ENCODE data around the gene SEPTIN5. TPM values are rescaled to one million over a fixed set of nuclear protein-coding genes. Genes with fewer than 3 reads are reported as not detected.
"Not testable (repeated sequence)": the region's sequence is repeated elsewhere in the genome, so short reads cannot be mapped to it uniquely, and the experiment has no call there.

Gene SEPTIN5
- total RNA-seq, 1 experiment from 2014 or later = 46.2 TPM

DNA sequence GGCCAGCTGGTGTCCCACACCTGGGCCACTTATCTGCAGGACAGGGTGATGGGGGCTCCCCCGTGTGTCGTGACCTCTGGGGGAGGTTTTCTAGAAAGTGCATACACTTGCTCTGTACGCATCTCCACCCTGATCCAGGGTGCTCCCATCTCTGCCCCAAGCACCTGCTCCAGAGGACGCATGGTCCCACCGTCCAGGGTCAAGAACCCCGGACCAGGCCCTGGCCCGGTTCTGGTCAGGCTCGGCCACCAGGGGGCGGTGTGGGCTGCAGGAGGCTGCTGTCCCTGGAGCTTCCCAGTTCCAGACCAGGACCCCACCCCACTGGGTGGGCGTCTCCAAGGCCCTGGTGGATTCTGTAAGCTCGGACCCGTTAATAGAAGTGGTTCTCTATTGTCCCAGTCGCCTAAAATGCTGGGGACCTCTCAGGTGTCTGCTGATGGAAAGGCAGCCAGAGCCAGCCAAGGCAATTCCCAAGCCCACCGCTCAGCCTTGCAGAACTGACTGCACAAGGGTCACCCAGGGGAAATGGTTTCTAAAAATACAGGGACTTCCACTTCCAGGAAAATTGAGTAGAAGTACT, 34.7 kb upstream of the SEPTIN5 start:
- no peak for DNase-seq (ENCODE audit: low read depth)
- in situ Hi-C loops (cut with HindIII; ENCODE audit: low pct_unique_long_range_greater_than_20kb, low sequenced_read_pairs) = no loop called here

- no peak for DNase-seq (ENCODE audit: low read depth)
- in situ Hi-C loops (cut with HindIII; ENCODE audit: low pct_unique_long_range_greater_than_20kb, low sequenced_read_pairs) = no loop called here
These were observed 33.9 kb upstream of the SEPTIN5 start for GRCh38 chr22:19680287-19680881.

GRCh38 chr22:19680911-19681862, 33.1 kb upstream of the SEPTIN5 start:
- in situ Hi-C loops (cut with HindIII; ENCODE audit: low pct_unique_long_range_greater_than_20kb, low sequenced_read_pairs) = no loop called here

DNA sequence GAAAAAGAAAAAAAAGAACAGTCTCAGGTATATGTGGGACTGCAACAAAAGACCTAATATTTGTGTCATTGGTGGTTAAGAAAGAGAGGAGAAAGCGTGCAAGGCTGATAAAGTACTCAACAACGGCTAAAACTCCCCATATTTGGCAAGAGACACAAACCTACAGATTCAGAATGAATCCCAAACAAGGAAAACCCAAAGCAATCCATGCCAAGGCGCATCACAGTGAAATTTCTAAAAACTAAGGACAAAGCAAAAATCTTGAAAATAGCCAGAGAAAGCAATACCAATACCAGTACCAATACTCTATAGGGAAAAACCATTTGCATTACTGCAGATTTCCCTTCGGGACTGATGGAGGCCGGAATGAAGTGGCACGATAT, 32.4 kb upstream of the SEPTIN5 start:
- no peak for DNase-seq (ENCODE audit: low read depth)
- in situ Hi-C loops (cut with HindIII; ENCODE audit: low pct_unique_long_range_greater_than_20kb, low sequenced_read_pairs) = no loop called here

More at GRCh38 chr22:19680911-19681862, 33.1 kb upstream of the SEPTIN5 start:
- DNase-seq (ENCODE audit: low read depth) = no peak

DNA sequence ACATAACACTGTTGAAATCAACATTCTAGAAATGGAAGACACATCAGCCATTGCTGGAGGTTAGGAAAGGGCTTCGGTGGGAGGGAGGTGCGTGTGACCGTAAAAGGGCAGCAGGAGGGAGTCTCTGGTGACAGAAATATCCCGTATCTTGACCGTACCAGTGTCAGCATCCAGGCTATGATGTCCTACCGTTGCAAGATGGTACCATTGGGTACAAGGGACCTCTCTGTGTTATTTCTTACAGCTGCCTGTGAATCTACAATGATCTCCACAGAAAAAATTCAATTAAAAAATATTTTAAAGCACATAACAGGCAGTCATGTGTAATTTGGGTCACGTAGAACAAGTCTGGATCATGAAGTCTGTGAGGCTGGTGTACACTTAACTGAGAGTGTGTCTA, 27.4 kb upstream of the SEPTIN5 start:
- no peak for DNase-seq (ENCODE audit: low read depth)

DNA sequence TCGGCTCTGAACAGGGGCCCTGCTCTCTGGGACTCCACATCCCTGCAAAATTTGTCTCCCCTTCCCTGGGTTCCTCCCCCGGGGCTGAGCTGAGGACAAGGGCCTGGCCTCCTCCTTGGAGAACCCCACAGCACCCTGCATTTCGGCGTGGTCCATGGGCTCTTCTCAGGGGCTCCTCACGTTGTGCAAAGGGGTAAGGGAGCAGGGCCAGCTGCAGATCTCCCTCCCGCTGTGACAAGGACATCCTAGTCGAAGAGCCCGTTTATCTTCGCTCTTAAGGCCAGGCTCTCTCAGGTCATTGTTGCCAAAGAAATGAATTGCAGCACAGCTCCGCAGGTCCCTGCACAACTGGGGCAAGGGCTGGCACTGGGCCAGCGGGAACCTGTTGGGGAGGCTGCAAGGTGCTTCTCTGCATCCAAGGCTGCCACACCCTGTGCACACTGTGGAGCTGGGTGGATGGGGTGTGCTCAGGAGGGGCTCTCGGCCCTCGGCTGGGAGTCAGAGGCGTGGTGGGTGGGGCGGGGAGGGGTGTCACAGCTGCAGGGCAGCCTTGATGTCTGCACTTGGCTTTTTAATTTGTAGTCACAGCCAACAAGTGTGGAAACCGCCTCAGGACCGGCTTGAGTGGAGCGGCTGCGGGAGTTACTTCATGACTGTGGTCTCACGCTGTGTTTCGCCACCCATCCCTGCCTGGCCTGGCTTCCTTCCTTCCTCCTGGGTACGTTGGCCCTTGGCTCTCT, 26.6 kb upstream of the SEPTIN5 start:
- no peak for DNase-seq (ENCODE audit: low read depth)
- in situ Hi-C loops (cut with HindIII; ENCODE audit: low pct_unique_long_range_greater_than_20kb, low sequenced_read_pairs) = no loop called here

More for the DNA sequence above, 27.4 kb upstream of the SEPTIN5 start:
- in situ Hi-C loops (cut with HindIII; ENCODE audit: low pct_unique_long_range_greater_than_20kb, low sequenced_read_pairs) = no loop called here

DNA sequence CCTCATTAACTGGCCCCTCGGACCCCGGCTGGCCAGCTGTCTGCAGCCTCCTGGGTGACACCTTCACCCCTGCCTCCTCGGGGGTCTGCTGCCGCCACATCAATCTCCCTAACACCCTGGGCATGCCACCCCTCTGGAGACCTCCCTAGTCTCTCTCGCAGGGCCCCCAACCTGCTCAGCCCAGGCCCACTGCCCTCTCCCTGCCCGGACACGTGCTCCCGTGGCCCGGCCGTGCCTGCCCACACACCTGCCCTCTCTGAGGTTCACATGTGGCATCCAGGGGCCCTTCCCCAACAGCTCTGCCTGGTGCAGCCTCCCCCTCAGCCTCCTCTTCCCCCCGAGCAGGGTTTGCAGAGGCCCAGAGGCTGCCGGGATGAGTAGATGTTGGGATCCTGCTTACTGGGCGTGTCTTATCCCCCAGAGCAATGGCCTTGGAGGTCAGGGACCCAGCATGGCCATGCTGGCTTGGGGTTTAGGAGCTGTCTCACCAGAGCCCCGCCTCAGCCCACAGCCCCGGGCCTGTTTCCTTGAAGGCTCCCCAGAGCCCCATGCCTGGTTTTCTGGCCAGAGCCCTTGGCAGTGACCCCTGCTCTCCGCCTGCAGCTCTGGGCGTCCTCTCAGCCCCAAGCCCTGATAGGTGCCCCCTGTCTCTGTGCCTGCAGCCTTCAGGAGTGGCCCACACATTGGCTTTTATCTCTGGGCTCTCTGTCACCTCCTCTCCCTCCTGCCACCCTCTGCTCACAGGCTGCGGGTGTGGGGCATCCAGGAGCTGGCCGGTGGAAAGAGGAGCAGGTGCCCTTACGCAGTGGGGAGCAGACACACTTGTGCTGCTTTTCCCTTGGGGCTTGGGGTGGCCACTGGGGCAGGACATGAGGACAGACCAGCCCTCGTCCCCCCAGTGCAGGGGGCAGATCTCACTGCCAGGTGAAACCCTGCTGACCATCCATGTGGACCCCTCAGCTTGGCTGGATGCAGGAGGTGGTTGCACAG, 25.7 kb upstream of the SEPTIN5 start:
- in situ Hi-C loops (cut with HindIII; ENCODE audit: low pct_unique_long_range_greater_than_20kb, low sequenced_read_pairs) = no loop called here
- no peak for DNase-seq (ENCODE audit: low read depth)

GRCh38 chr22:19689408-19689807, 24.9 kb upstream of the SEPTIN5 start:
- no peak for DNase-seq (ENCODE audit: low read depth)
- in situ Hi-C loops (cut with HindIII; ENCODE audit: low pct_unique_long_range_greater_than_20kb, low sequenced_read_pairs) = no loop called here

GRCh38 chr22:19691007-19691720, 23.1 kb upstream of the SEPTIN5 start:
- no peak for DNase-seq (ENCODE audit: low read depth)
- in situ Hi-C loops (cut with HindIII; ENCODE audit: low pct_unique_long_range_greater_than_20kb, low sequenced_read_pairs) = no loop called here

DNA sequence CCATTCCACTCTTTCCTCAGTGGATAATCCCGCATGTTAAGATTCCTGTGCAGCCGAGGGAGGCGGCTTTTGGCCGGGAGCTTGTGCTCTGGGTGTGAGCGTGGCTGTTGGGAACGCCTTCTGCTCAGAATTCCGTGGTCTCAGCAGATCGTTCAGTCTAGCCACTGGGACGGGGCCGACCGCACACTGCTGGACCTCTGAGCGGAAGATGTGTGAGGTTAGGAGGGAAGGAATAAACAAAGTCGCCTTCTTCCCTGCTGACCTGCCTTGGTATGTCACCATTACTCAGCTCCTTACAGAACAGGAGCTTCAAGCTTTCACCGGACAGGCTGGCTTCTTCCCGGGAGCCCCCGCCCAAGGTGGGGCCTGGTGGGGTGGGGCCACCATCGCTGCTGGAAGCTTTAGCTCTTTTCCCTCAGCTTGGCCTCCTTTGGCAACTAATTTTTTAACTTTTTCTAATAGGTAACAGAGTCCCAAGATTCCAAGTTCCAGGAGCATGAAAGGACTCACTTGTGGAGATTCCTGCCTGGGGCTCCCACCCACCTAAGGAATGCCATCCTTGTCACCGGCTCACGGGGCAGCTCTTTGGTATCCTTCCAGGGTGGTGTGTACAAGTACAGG, 22.5 kb upstream of the SEPTIN5 start:
- DNase-seq (ENCODE audit: low read depth) = peak; percentile 97
- in situ Hi-C loops (cut with HindIII; ENCODE audit: low pct_unique_long_range_greater_than_20kb, low sequenced_read_pairs) = no loop called here

GRCh38 chr22:19693581-19693980, 20.7 kb upstream of the SEPTIN5 start:
- in situ Hi-C loops (cut with HindIII; ENCODE audit: low pct_unique_long_range_greater_than_20kb, low sequenced_read_pairs) = no loop called here
- DNase-seq (ENCODE audit: low read depth) = no peak

- no peak for DNase-seq (ENCODE audit: low read depth)
- in situ Hi-C loops (cut with HindIII; ENCODE audit: low pct_unique_long_range_greater_than_20kb, low sequenced_read_pairs) = no loop called here
These were observed 20.2 kb upstream of the SEPTIN5 start for GRCh38 chr22:19693981-19694670.

DNA sequence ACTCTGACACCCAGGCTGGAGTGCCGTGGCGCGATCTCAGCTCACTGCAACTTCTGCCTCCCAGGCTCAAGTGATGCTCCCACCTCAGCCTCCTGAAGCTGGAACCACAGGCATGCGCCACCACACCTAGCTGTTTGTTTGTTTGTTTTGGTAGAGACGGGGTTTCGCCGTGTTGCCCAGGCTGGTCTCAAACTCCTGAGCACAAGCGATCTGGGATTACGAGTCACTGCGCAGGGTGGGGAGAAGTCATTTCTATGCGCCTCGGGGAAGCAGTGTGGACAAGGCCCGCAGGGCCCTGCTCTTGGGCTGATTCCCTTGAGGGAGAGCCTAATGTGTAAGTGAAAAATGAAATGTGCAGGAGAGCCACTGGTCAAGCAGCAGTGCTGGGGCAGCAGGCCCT, 19.6 kb upstream of the SEPTIN5 start:
- no peak for DNase-seq (ENCODE audit: low read depth)
- in situ Hi-C loops (cut with HindIII; ENCODE audit: low pct_unique_long_range_greater_than_20kb, low sequenced_read_pairs) = no loop called here

DNA sequence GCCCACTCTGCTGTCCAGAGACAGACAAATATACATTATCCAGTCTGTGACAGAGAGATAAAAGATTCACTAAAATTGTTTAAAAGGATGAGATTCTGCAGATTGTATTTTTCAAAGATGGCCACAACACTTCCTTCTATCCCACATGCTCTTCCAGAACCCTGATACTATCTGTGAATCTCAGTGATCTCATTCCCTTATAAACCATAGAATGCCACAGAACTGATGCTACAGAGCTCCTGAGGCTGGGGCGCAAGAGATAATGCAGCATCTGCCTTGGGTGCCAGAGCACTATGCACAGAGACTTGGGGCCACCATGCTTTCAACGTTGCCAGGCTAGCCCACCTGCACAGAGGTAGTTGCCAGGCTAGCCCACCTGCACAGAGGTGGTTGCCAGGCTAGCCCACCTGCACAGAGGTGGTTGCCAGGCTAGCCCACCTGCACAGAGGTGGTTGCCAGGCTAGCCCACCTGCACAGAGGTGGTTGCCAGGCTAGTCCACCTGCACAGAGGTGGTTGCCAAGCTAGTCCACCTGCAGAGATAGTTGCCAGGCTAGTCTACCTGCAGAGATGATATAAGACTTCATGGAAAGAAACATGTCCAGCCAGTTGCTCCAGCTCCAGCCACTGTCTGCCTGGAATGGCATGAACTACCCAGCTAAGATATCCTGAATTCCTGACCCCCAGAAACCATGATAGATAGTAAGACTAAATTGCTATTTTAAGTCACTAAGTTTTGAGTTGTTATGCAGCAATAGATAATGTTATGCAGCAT, 17.6 kb upstream of the SEPTIN5 start:
- DNase-seq (ENCODE audit: low read depth) = no peak
- in situ Hi-C loops (cut with HindIII; ENCODE audit: low pct_unique_long_range_greater_than_20kb, low sequenced_read_pairs) = no loop called here

DNA sequence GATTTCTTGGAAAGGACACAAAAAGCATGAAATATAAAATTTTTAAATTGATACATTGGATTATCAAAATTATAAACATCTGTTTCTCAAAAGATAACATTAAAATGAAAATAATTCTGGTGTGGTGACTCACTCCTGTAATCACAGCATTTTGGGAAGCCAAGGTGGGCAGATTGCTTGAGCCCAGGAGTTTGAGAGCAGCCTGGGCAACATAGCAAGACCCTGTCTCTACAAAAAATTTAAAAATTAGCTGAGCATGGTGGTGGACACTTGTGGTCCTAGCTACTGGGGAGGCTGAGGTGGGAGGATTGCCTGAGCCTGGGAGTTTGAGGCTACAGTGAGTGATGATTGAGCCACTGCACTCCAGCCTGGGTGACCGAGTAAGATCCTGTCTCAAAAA, 16.4 kb upstream of the SEPTIN5 start:
- in situ Hi-C loops (cut with HindIII; ENCODE audit: low pct_unique_long_range_greater_than_20kb, low sequenced_read_pairs); DNase-seq (ENCODE audit: low read depth): not testable (repeated sequence)

All from Caki2 (cell line).